T-helper 2 cell (primary cell): Measurements from ENCODE around the gene ST8SIA5.

Experiments used
- DNase-seq, 5 experiments: peaks; one replicate each; pipeline versions ENCODE4 v3.0.0 to v3.0.0-alpha.2; 2012 to 2022

ST8SIA5 gene

GRCh38 chr18:46705521-46705920 lies 51.3 kb downstream of the ST8SIA5 start:
- DNase-seq: no peak

DNA sequence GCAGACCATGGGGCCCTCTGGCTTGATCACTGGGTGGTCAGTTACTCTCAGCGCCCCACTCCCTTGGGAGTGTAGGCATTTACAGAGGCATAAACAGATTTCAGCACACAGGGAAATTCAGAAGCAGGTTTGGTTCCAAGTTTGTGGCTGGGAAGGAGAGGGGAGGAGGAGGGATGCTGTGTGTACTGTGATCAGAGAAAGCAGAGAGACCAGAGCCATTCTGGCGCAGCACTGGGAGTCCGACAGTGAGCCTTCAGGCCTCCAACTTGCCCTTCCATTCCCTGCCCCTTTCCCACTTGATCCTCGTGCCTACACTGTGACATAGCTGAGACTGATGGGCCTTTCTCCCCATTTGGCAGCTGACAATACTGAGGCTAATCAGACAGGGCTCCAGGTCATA lies 52.0 kb downstream of the ST8SIA5 start:
- DNase-seq: no peak

GRCh38 chr18:46704189-46704588 lies 52.7 kb downstream of the ST8SIA5 start:
- DNase-seq: no peak

DNA sequence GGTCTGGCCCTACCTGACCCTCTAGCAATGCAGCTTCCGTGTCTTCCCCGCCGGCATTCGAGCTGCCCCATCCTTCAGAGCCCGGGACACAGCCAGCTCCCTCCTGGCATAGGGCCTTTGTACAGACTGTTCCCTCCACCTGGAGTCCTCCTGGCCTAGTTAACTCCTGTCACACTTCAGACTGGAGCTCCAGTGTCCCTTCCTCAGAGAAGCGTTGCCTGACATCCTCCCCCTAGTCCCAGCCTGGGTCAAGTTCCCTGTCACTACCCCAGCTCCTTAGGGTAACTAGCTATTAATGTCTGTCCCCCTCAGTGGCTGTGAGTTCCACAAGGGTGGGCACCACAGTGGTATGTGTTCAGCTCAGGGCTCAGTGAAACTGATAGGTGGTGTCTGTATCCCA lies 54.4 kb downstream of the ST8SIA5 start:
- no peak for DNase-seq

GRCh38 chr18:46700066-46700824 lies 56.6 kb downstream of the ST8SIA5 start:
- no peak for DNase-seq

GRCh38 chr18:46696702-46697101 lies 60.2 kb downstream of the ST8SIA5 start:
- no peak for DNase-seq

GRCh38 chr18:46696268-46696667 lies 60.6 kb downstream of the ST8SIA5 start:
- DNase-seq: no peak

- no peak for DNase-seq
These were observed 62.9 kb downstream of the ST8SIA5 start for GRCh38 chr18:46693996-46694395.

DNA sequence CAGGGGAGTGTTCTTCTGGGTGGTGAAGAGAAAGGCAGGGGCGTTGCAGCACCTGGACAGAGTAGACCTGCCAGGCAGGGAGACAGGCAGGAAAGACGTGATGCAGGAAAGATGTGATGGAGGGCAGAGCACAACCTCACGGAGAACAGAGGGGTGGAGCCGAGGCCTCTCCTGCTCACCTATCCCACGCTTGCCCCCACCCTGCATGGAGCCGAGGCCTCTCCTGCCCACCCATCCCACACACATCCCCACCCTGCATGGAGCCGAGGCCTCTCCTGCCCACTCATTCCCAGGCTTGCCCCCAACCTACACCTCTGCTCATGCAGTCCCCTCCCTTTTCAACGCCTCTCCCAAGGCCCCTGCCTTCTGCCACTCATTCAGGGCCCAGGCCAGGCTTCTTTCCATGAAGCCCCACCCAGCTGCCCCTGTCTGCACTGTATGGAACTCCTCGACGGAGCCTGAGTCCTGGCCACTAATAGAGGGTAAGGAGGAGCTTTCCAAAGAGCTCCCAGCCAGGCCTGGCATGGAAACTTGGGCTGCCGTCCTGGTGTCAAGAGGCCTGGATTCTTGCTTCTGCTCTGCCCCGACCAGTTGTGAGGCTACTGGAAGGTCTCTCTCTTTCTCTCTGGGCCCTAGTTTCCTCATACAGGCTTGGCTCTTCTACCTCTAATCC lies 67.9 kb downstream of the ST8SIA5 start:
- DNase-seq: no peak

DNA sequence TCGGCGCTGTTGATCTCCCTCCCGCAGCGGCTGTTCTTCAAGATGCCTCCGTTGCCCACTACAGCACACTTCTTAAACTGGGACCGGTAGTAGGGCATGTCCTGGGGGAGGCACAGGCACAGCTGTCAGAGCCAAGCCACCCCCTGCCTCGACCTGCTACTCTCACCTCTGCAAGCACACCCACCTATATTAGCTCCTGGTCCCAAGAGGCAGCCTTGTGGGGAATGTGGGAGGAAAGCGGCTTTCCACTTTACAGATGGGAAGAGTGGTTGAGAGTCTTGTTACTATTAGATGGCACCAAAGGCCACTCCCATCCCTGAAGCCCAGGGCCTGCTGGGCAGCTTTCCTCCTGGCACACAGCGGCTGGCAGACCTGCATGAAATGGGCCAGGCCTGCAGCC lies 70.7 kb downstream of the ST8SIA5 start:
- no peak for DNase-seq

DNA sequence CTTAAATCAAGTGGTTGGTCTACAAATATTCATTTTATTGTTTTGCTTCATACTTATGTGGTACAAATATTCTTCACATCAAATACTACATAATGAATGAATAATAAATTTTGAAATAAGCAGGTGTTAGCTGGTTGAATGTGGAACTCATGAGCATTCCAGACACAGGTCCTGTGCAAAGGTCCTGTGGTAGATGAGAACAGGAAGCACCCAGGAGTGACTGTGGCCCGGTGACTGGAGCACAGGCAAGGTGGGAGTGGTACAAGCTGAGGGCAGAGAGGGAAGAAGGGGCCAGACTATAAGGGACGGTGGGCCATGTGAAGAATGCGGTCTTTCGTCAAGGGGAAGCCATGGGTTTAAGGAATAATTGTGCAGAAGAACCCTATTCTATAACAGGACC lies 73.6 kb downstream of the ST8SIA5 start:
- no peak for DNase-seq

DNA sequence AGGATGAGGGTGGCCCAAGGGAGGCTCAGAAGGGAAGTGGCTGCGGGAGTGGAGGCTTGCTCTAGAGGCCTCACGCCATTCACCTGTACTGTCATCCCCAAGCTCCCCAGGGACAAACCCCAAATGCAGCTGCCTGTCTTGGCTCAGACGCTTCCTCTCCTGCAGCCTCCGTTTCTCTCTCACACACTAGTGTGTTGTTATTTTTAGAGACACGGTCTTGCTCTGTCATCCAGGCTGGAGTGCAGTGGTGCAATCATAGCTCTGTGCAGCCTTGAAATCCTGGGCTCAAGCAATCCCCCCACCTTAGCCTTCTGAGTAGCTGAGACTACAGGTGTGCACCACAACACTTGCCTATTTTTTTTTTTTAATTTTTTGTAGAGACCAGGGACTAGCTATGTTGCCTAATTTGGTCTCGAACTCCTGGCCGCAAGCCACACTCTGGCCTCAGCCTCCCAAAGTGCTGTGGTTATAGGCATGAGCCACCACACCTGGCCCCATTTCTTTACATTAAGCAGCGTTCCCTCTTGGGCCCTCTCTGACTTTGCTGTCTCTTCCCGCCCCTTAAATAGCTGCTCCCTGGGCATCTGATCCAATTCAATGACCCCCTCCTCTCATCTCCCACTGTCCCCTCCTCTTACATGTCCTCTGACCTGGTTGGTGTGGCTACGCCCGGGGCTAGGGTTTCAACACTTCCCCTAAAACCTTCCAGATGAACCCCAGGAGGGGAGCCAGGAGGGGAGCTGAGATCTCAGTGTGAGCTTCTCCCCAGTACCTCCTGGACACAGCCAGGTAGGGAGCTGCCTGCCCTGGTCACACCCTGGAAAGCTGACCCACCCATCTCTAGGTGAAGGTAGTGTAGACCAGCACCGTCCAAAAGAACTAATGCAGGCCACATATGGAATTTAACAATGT lies 75.8 kb downstream of the ST8SIA5 start:
- DNase-seq: no peak

DNA sequence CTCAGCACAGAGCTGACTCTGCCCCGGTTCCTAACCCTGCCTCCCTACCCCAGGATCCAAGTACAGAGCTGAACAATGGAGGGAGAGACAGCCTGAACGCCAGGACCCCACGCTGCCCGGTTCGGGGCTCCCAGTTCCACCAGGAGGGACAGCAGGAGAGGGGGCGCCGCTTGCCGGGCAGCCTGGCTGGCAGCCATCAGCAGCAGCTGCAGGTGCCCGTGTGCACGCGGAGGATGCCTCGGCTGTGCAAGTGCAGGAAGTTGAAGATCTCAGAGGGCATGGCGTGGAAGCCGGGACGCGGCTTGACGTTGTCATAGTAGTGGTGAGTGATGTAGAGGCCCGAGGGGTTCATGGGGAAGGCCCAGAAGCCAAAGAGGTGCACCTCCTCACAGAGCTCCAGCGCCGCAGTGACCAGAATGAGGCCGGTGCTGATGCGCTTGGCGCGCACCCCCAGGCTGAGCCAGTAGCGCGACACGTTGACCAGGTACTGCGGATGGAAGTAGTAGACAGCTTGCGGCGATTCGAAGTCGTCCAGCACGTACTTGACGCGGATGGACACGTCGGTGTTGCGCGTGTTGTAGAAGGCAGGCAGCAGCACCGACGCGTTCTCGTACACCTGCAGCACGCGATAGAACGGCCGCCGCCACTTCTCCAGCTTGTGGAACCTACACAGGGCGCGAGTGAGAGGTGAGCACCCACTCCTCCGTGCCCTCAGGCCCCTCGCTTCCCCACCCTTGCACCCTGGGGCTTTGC lies 76.8 kb downstream of the ST8SIA5 start:
- no peak for DNase-seq

- DNase-seq: no peak
These were observed 78.0 kb downstream of the ST8SIA5 start for GRCh38 chr18:46678785-46679399.

DNA sequence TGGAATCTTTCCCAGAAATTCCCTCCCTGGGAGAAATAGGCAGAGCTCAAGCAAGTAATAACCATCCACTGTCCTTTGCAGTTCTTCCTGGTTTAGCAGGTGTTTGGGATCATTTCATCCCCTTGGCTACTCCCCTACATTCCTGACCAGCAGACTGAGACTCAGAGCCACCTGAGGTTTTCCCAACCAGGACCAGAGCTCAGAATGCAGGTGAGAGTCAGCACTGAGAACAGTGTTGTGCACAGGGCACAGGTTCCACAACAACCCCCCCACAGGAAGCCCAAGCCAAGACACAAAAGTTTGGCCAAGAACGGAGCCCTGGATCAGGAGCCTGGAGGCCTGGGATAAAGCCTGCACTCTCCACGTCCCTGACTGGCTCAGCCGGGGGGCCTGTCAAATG lies 78.8 kb downstream of the ST8SIA5 start:
- no peak for DNase-seq

DNA sequence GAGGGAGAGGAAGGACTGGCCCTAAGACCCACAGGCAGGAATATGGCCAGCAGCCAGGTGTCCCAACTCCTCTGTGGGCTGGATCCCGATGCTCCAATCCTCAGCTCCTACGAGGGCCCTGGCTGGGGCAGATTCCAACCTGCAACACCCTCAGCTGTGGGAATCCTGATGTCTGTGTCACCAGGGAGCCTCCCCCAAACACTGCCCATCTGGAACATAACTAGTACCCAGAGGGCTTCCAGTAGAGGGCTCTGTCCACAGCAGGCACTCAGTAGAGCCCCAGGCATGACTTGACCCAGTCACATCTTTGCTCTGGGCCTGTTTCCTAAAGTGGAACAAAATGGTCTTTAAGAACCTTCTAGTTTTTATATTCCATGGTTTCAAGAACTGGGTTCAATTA lies 79.2 kb downstream of the ST8SIA5 start:
- no peak for DNase-seq

GRCh38 chr18:46676182-46676835 lies 80.5 kb downstream of the ST8SIA5 start:
- no peak for DNase-seq

GRCh38 chr18:46675112-46675511 lies 81.7 kb downstream of the ST8SIA5 start:
- DNase-seq: no peak

DNA sequence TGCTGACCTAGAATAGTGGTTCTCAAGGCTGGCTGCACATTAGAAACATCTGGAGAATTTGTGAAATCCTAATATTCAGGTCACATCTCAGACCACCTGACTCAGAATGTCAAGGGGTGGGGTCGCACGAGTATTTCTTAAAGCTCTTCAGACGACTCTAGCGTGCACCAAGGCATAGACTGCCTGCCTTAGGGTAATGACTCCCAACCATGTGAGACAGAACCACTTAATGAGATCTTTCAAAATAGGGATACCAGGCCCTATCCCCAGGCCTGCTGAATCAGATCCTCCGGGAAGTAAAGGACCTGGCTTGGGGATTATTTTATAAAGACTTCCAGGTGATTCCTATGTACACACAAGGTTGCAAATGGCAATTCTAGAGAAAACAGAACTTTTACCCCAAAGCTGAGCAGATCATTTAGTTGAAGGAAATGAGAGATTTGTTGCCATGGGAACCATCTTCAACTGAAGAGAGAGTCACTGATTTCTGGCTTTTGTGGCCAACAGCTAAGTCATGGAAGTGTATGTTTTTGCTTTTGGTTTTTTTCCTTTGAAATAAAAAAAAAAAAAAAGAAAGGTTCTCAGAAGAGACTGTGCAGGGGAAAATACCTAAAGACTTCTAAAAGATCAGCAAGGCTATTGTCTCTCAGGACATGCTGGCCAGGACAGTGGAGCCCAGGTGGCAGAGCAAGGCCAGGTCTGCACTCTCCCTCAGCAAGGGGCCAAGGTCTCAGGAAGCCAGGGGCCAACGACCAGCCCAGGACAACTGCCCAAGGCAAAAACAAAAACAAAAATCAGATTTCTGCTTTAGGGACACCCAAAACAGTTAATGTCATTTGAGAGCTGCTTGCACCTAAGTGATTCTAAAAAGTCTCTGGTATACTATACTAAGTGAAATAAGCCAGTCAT lies 84.5 kb downstream of the ST8SIA5 start:
- peak in 1 of 5 experiments; percentile 92 for DNase-seq

DNA sequence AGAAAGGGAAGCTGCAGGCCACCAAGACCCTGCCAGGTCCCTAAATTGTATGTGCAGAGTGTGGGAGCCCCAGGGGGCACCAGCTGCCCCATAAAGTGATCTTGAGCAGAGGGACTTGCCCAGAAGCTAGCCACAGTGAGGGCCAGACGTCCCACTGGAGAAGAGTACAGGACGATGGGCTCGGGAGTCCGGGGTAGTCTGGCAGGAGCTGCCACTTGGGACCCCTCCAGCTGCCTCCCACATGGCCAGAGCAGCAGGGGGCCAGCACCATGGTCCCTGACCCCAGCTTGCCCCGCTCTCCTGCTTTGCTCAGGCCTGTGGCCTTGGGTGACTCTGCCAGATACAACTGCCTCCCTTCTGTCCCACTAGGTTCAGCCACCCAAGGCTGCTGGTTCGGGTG lies 88.2 kb downstream of the ST8SIA5 start:
- no peak for DNase-seq

DNA sequence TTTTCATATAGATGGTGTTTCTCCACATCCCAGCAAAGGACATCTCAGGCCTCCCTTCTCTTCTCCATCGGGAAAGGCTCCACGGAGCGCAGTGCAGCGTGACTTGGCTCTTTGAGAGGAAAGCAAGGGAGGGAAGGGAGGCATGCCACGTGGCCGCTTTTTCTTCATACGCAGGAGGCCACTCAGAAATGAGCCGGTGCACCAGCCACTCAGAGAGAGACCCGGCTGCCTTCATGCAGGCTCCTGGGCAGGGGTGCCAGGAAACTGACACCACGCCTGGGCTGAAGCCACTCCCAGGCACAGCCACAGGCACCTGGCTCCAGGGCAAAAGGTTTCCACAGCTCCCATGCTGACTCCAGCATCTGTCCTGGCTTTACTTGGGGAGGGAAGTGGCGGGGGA lies 88.7 kb downstream of the ST8SIA5 start:
- DNase-seq: no peak
